Amygdala (tissue), 56 donors: ENCODE data around the gene PML.

Experiments used
- DNase-seq, 56 donors: peaks; one replicate each; lab custom pipeline; 2025; lab: John Stamatoyannopoulos, UW

Gene PML

GRCh38 chr15:73984208-73984979, 10.1 kb upstream of the PML start:
- no peak for DNase-seq

GRCh38 chr15:73985101-73985873, 9.2 kb upstream of the PML start:
- DNase-seq: no peak

GRCh38 chr15:73986055-73986775, 8.3 kb upstream of the PML start:
- no peak for DNase-seq

- no peak for DNase-seq
Measured at GRCh38 chr15:73986776-73987056, 7.8 kb upstream of the PML start.

- DNase-seq: no peak
Measured at GRCh38 chr15:73987250-73987649, 7.3 kb upstream of the PML start.

- DNase-seq: no peak
Measured at GRCh38 chr15:73987681-73988444, 6.7 kb upstream of the PML start.

- DNase-seq: no peak
Measured at GRCh38 chr15:73988445-73988969, 6.0 kb upstream of the PML start.

- no peak for DNase-seq
Measured at GRCh38 chr15:73989001-73989798, 5.3 kb upstream of the PML start.

GRCh38 chr15:73990250-73991005, 4.1 kb upstream of the PML start:
- DNase-seq: no peak

- DNase-seq: peak in 27 of 56 donors; percentile 9 to 55 (median 32)
Measured at GRCh38 chr15:73991260-73991659, 3.3 kb upstream of the PML start.

GRCh38 chr15:73991726-73992593, 2.6 kb upstream of the PML start, which contains the start of gene STOML1:
Gene STOML1, minus strand, starts transcription at chr15:73992295. Its CDS starts 72 bp downstream, at chr15:73992223.
- peak in 54 of 56 donors; percentile 47 to 92 (median 79) for DNase-seq

GRCh38 chr15:73992594-73992898, 2.0 kb upstream of the PML start:
- DNase-seq: no peak

GRCh38 chr15:73993211-73993994, 1.1 kb upstream of the PML start:
- DNase-seq: no peak

GRCh38 chr15:73994912-73995622, 551 bp downstream of the PML start:
- DNase-seq: peak in 5 of 56 donors; percentile 18 to 51 (median 39)

GRCh38 chr15:73996267-73996666, 1.8 kb downstream of the PML start:
- no peak for DNase-seq

- DNase-seq: peak in 1 of 56 donors; percentile 13
Measured at GRCh38 chr15:73996939-73997338, 2.4 kb downstream of the PML start.
